GM12801 (cell line): ENCODE data around the gene GSTO1.

Experiments used
- CTCF ChIP-seq: IDR thresholded peaks from one replicate; pipeline ENCODE4 v1.5.1; 2011; ENCODE audit warnings: control low read depth; ENCODE audit not compliant: insufficient read length; ENCODE audit errors: extremely low read depth

The GSTO1 gene

GRCh38 chr10:104268713-104269645, 14.3 kb downstream of the GSTO1 start, which contains the start of gene GSTO2:
TSS of gene GSTO2 (plus strand) at chr10:104269184. CDS start at chr10:104274916, 5,732 bp downstream.
- TF ChIP-seq CTCF, result no peak

- no peak for TF ChIP-seq CTCF
Measured at GRCh38 chr10:104273286-104273685, 18.6 kb downstream of the GSTO1 start.

DNA sequence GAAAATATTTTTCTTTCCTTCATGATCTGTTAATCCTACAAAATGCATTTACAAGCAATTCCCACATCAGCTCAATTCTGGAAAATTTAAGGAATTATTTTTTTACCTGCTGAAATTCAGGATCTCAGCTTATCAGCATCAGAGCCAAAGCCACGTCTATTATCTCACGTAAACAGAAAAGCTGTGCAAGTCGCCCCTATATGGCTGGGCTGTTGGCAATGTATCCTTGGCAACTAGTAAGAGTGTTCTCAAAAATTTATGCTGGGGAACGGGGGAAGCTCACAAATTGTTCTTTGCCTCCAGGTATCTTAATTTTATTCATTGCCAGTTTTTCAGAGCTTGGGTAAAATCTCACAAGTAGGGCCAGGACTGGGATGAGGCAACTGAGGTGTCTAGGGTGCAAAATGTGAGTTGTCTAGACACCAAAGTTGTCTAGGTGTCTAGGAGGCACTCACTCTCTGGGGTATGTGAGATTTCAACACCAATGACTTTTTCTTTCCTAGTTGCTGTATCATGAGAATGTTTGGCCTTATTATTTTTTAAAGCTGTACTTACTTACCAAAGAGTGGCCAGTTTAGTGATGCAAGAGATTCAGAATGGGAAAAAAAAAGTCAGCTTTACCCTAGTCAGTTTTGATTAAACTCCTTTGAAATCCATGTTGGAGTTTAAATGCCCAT, 19.3 kb downstream of the GSTO1 start:
- TF ChIP-seq CTCF, result no peak

DNA sequence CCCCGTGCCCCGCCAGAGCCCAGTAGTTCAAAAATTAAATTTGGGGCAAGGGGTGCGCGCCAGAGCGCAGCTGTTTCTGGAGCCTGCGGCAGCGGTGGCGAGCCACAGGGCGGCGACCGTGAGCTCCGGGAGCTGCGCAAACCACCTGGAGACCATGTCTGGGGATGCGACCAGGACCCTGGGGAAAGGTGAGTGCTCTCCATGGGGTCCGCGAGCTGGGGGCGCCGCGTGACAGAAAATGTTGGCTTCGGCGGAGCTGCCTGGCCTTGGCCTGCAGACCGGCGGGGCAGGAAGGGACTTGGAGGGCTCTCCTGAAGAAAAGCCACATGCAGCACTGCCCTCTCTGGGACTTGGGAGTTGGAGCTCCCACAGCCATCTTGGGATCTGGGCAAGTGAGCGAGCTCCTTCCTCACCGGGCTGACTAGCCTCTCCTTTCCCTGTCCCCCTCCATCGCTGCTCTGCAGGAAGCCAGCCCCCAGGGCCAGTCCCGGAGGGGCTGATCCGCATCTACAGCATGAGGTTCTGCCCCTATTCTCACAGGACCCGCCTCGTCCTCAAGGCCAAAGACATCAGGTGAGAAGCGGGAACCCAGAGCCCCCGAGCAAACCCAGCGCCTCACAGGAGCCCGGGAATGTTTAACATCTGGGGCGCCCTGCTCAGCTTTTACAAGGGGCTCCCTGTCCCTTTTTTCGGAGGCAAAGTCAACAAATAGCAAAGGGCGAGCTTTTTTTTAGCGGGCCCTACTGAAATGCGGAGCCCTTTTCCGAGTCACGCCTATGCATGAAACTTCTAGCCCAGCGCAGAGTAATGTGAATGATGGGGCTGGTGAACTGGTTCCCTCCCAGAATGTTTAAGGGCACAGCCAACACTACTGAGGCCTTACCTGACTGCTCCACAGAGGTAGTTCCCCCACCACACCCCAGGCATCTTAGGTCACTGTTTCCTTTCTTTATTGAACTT, 20.4 kb downstream of the GSTO1 start:
- TF ChIP-seq CTCF, result no peak

GRCh38 chr10:104276192-104276591, 21.5 kb downstream of the GSTO1 start:
- no peak for TF ChIP-seq CTCF

GRCh38 chr10:104277785-104278184, 23.1 kb downstream of the GSTO1 start:
- no peak for TF ChIP-seq CTCF
